Activated CD8-positive, alpha-beta T cell treated with anti-CD3 and anti-CD28 coated beads for 36 hours (primary cell): ENCODE measurements around the gene CD200. TPM values are rescaled to one million over a fixed set of nuclear protein-coding genes. Genes with fewer than 3 reads are reported as not detected.

Experiments
- ATAC-seq: fragments of 200-7000 bp; cut with Tn5 transposase; one replicate; pipeline ENCODE4 v1.10.0; 2021; ENCODE audit warnings: mild to moderate bottlenecking, moderate library complexity
- CTCF ChIA-PET: fragments of 350-600 bp; sonication (Branson Sonifier 250); formaldehyde crosslinking; loops from one replicate; lab custom pipeline; 2021; ENCODE audit warnings: antibody characterized with exemption; lab: Charles Lee
- POLR2A ChIA-PET: fragments of 350-600 bp; sonication (Branson Sonifier 250); formaldehyde crosslinking; loops from one replicate; lab custom pipeline; 2021; ENCODE audit warnings: antibody characterized with exemption; lab: Charles Lee
- DNase-seq: peaks from one replicate; pipeline ENCODE4 v3.0.0-alpha.2; 2020
- H3K27ac Mint-ChIP-seq: one replicate; pipeline ENCODE4 v1.8.0; 2021; ENCODE audit warnings: mild to moderate bottlenecking, mixed read lengths
- H3K27me3 Mint-ChIP-seq: one replicate; pipeline ENCODE4 v1.8.0; 2021; ENCODE audit warnings: mixed read lengths
- H3K36me3 Mint-ChIP-seq: one replicate; pipeline ENCODE4 v1.8.0; 2021; ENCODE audit warnings: low read depth, mixed read lengths
- H3K4me1 Mint-ChIP-seq: one replicate; pipeline ENCODE4 v1.8.0; 2021; ENCODE audit warnings: low read depth, mixed read lengths
- H3K4me3 Mint-ChIP-seq: one replicate; pipeline ENCODE4 v1.8.0; 2021; ENCODE audit warnings: mild to moderate bottlenecking, moderate library complexity, mixed read lengths
- H3K9me3 Mint-ChIP-seq: one replicate; pipeline ENCODE4 v1.8.0; 2021; ENCODE audit warnings: mixed read lengths
- intact Hi-C: fragments of 100-400 bp; cut with micrococcal nuclease; formaldehyde crosslinking; loops from one replicate; pipeline ENCODE4 v1.10.0; 2022
- total RNA-seq, 2 experiments: library from RNA; stranded (reverse); gene quantifications; one replicate each; pipeline ENCODE4 v1.2.3, GENCODE V29; 2021
- TF ChIP-seq, protein P1 (sequence below): fragments of 200-600 bp; IDR thresholded peaks from one replicate; pipeline ENCODE4 v1.8.0; 2022; ENCODE audit warnings: antibody characterized with exemption, mild to moderate bottlenecking

Gene CD200
- total RNA-seq, 2 experiments from 2014 or later = 15.7 to 16.7 TPM

DNA sequence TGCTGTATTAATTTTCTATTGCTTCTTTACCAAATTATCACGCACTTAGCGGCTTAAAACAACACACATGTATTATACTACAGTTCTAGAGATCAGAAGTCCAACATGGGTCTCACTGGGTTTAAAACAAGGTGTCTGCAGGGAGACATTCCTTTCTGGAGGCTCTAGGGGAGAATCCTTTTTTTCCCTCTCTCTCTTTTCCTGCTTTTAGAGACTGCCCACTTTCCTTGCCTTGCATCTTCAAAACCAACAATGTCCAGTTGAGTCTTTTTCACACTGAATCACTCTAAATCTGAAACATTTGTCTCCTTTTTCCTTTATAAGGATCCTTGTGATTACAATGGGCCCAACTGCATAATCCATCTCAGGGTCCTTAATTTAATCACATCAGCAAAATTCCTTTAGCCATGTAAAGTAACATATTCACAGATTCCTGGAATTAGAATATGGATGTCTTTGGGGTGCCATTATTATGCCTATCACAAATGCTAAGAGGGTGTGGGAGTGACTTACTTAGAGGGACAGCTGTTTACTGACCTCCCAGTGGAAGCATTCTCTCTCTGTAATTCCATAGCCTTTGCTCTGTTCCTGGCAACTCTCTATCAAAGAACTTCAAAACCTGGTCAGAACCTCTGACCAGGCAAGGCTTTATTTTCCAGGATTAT, 21.8 kb downstream of the CD200 start:
- ATAC-seq = no peak
- Mint-ChIP-seq H3K4me3 (no peak overlapping the region), H3K9me3 (no peaks in the 10 kb centered on the region), H3K27ac (no peak overlapping the region), H3K4me1 (peaks cover 22% of the 10 kb centered on the region), H3K36me3 (peaks cover 50% of the 10 kb centered on the region), H3K27me3 (no peaks in the 10 kb centered on the region)
- intact Hi-C loops = no loop called here
- no peak for DNase-seq
- TF ChIP-seq, protein P1, sequence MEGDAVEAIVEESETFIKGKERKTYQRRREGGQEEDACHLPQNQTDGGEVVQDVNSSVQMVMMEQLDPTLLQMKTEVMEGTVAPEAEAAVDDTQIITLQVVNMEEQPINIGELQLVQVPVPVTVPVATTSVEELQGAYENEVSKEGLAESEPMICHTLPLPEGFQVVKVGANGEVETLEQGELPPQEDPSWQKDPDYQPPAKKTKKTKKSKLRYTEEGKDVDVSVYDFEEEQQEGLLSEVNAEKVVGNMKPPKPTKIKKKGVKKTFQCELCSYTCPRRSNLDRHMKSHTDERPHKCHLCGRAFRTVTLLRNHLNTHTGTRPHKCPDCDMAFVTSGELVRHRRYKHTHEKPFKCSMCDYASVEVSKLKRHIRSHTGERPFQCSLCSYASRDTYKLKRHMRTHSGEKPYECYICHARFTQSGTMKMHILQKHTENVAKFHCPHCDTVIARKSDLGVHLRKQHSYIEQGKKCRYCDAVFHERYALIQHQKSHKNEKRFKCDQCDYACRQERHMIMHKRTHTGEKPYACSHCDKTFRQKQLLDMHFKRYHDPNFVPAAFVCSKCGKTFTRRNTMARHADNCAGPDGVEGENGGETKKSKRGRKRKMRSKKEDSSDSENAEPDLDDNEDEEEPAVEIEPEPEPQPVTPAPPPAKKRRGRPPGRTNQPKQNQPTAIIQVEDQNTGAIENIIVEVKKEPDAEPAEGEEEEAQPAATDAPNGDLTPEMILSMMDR = no peak
- ChIA-PET CTCF (interaction anchor here (1.6 to 2.2 kb wide), 2 partner anchors 61 to 177 kb away, joined by 3 to 6 read pairs; partner anchors contain the start of gene SLC9C1), POLR2A (no interaction called here)

DNA sequence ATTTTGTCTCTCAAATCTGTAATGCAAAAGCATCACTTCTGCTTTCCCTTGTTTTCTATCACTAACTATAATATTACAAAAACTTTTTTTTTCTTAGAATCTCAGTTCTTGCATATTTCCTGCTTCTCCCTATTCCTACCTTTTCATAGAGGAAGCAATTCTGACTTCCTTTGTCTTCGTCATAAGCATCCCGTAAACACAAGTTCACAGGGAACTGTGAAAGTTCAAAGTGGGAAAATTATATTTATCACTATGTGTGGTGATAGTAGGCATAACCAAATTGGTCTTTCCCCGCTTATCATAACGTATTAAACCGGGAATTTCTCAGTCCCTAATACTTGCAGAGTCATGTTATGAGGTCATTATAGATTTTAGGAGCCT, 22.3 kb downstream of the CD200 start:
- POLR2A ChIA-PET = no interaction called here
- CTCF ChIA-PET = no interaction called here
- peaks cover 18% of the 10 kb centered on the region for H3K4me1 Mint-ChIP-seq
- TF ChIP-seq, protein P1 = no peak
- H3K27ac Mint-ChIP-seq = no peak overlapping the region
- H3K4me3 Mint-ChIP-seq = no peak overlapping the region
- ATAC-seq (no peak), DNase-seq (no peak)
- peaks cover 45% of the 10 kb centered on the region for H3K36me3 Mint-ChIP-seq
- no peaks in the 10 kb centered on the region for H3K9me3 Mint-ChIP-seq
- no peaks in the 10 kb centered on the region for H3K27me3 Mint-ChIP-seq
- intact Hi-C loops = no loop called here

DNA sequence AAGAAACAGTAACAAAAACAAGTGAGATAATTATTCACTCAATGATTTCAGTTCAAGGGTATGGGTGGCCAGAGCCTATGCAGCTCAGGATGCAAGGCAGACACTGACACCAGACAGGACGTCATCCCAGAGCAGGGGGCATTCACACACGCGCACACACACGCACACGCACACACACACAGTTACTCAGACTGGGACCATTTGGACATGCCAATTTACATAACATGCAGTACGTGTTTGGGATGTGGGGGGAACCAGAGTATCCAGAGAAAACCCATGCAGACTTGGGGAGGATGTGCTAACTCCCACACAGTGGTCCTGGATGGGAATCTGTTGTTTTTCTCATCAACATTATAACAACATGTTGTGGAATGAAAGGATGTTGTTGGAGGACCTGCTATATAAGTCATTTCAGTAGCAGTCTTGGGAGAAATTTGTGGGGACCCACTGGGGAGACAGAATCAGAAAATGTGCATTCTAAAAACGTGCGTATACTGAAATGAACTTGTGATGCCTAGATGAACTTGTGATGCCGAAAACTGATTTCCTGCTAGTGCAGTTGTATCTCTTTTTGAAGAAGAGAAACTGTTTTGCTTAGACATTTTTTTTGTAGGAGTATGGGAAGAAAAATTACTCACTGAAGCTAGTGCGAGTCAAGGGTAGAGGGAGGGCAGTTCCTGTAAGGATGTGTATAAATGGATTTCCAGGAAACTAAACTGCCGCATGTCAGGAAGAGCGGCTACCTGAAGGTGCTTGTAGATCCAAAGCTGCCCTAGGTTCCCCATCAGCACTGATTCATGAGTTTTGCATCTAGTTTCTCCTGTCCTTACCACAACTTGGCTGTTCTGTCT, 25.2 kb downstream of the CD200 start:
- no peak for ATAC-seq
- Mint-ChIP-seq H3K9me3 (no peaks in the 10 kb centered on the region), H3K27ac (no peak overlapping the region), H3K4me1 (peaks cover 12% of the 10 kb centered on the region), H3K27me3 (no peaks in the 10 kb centered on the region), H3K4me3 (peak overlapping the region; percentile 26), H3K36me3 (peaks cover 33% of the 10 kb centered on the region)
- DNase-seq = peak; percentile 12
- ChIA-PET CTCF (no interaction called here), POLR2A (no interaction called here)
- TF ChIP-seq, protein P1 = no peak
- intact Hi-C loops = no loop called here

DNA sequence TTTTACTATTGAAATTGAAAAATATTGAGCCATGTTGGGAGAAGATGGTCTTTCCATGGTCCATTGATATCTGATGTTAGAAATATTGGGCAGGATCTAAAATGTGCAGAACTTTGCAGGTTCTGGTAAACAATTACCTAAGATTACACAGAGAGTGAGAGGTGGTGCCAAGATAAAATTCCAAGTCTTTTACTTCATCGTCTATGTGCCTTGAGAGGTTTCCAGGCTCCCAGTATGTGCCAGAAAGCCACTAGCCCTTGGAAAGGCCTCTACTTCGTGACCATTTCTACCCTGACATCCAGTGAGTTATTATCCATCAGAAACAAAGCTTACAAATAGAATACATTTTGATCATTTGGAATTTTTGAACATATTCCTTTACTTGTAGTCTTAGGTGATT, 27.6 kb downstream of the CD200 start:
- intact Hi-C loops = no loop called here
- H3K36me3 Mint-ChIP-seq = peaks cover 29% of the 10 kb centered on the region
- no peak for ATAC-seq
- TF ChIP-seq, protein P1 = no peak
- no peak overlapping the region for H3K4me3 Mint-ChIP-seq
- POLR2A ChIA-PET = no interaction called here
- no peak for DNase-seq
- CTCF ChIA-PET = interaction anchor here (3.0 kb wide), 1 partner anchor 10 kb away, joined by 7 read pairs; no protein-coding TSS in a partner anchor
- no peak overlapping the region for H3K27ac Mint-ChIP-seq
- peaks cover 33% of the 10 kb centered on the region for H3K4me1 Mint-ChIP-seq
- no peaks in the 10 kb centered on the region for H3K9me3 Mint-ChIP-seq
- no peaks in the 10 kb centered on the region for H3K27me3 Mint-ChIP-seq

DNA sequence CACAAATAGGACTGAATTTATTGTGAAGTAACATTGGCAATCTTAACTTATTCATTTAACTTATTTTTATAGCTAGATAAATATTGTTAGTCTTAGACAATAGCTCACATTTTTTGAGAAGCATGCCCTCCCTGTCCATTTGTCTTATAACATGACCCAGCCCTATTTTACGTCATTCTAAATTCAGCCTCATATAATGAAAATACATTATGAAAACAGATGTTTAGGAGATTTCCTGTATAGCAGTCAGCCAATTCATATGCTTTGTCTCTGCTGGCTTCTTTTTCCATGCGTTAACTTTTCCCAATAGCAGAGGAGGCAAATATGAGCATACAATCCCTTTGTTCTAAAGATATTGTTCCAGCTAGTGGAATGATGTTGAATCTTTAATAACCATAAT, 29.3 kb downstream of the CD200 start:
- no peak for ATAC-seq
- POLR2A ChIA-PET = no interaction called here
- CTCF ChIA-PET = interaction anchor here (0.7 to 3.0 kb wide), 6 partner anchors 11 to 158 kb away, joined by 3 to 7 read pairs (median 3); partner anchors contain the start of gene SLC9C1

More for the DNA sequence above, 29.3 kb downstream of the CD200 start:
- H3K9me3 Mint-ChIP-seq = no peaks in the 10 kb centered on the region
- H3K27me3 Mint-ChIP-seq = no peaks in the 10 kb centered on the region
- TF ChIP-seq, protein P1 = no peak
- intact Hi-C loops = no loop called here
- no peak for DNase-seq
- H3K36me3 Mint-ChIP-seq = peaks cover 33% of the 10 kb centered on the region
- H3K4me1 Mint-ChIP-seq = peaks cover 41% of the 10 kb centered on the region
- H3K27ac Mint-ChIP-seq = no peak overlapping the region
- no peak overlapping the region for H3K4me3 Mint-ChIP-seq
